Panc1 (cell line): Measurements from ENCODE around the gene PANK4.
"Not testable (repeated sequence)": the region's sequence is repeated elsewhere in the genome, so short reads cannot be mapped to it uniquely, and the experiment has no call there.

Experiments used
- CTCF ChIP-seq: fragments of 450-650 bp; IDR thresholded peaks from 2 replicates; pipeline ENCODE4 v1.5.1; 2017; ENCODE audit warnings: mild to moderate bottlenecking
- POLR2AphosphoS5 ChIP-seq: IDR thresholded peaks from 2 replicates; pipeline ENCODE4 v1.6.1; 2012; ENCODE audit warnings: mild to moderate bottlenecking, low read depth, low read length, moderate library complexity
- REST ChIP-seq, 2 experiments: IDR thresholded peaks; 2 replicates each; pipeline ENCODE4 v1.6.1; 2011 to 2012; ENCODE audit warnings: low read depth in 2 of 2, control low read depth in 1 of 2, low read length in 1 of 2, mild to moderate bottlenecking in 1 of 2, moderate library complexity in 1 of 2; ENCODE audit not compliant: insufficient read depth in 1 of 2
- SIN3A ChIP-seq: IDR thresholded peaks from 2 replicates; pipeline ENCODE4 v1.6.1; 2012; ENCODE audit warnings: low read depth, mild to moderate bottlenecking, low read length, moderate library complexity, borderline replicate concordance; ENCODE audit not compliant: insufficient read depth
- TCF7L2 ChIP-seq: IDR thresholded peaks from 2 replicates; pipeline ENCODE4 v1.6.1; 2011; ENCODE audit warnings: mild to moderate bottlenecking, low read depth, low read length, inconsistent platforms

GRCh38 chr1:2550309-2550861 lies 24.0 kb upstream of the PANK4 start:
- TF ChIP-seq CTCF; SIN3A; POLR2AphosphoS5; REST (IDR thresholded peaks at IDR 0.05; ENCODE audit: insufficient read depth in 1 of 2, low read depth in 2 of 2, low read length in 1 of 2); TCF7L2: not testable (repeated sequence)
